Testis (tissue), 3 donors: ENCODE results near the gene DAZAP1. TPM values are rescaled to one million over a fixed set of nuclear protein-coding genes. Genes with fewer than 3 reads are reported as not detected.

ENCODE experiments used
- DNase-seq: peaks from one replicate; pipeline ENCODE4 v3.0.0-alpha.2; 2019
- H3K27ac ChIP-seq, 2 donors: fragments of 200-600 bp; sonication (generic); one replicate each; pipeline ENCODE4 v1.5.1; 2019
- H3K27me3 ChIP-seq: fragments of 200-600 bp; sonication (generic); one replicate; pipeline ENCODE4 v1.5.1; 2019
- H3K36me3 ChIP-seq: fragments of 200-600 bp; sonication (generic); one replicate; pipeline ENCODE4 v1.5.1; 2017; ENCODE audit warnings: low read depth; ENCODE audit errors: missing control alignments
- H3K4me1 ChIP-seq: fragments of 200-600 bp; sonication (generic); one replicate; pipeline ENCODE4 v1.5.1; 2019
- H3K4me3 ChIP-seq, 2 donors: fragments of 200-600 bp; sonication (generic); one replicate each; pipeline ENCODE4 v1.5.1; 2017 to 2019
- H3K9me3 ChIP-seq: fragments of 200-600 bp; sonication (generic); one replicate; pipeline ENCODE4 v1.5.1; 2017
- POLR2A ChIP-seq: fragments of 450-650 bp; IDR thresholded peaks from one replicate; pipeline ENCODE4 v1.6.1; 2017; ENCODE audit warnings: antibody characterized with exemption, mild to moderate bottlenecking, moderate library complexity
- WGBS, 2 donors: methylation state at CpG; one replicate each; pipeline ENCODE4 v1.1.5; 2018; 5-methylcytosine and 5-hydroxymethylcytosine counted together
- intact Hi-C: fragments of 100-400 bp; cut with DNase I; formaldehyde crosslinking; loops from one replicate; pipeline ENCODE4 v1.15.1; 2023; ENCODE audit warnings: low total_unique reads
- polyA plus RNA-seq: library from polyadenylated mRNA; stranded (reverse); fragments of 350-450 nt; fragmentation: Illumina TruSeq; extraction: RNeasy Lipid Tissue Mini Kit (QIAGEN cat#74804); gene quantifications from one replicate; pipeline ENCODE4 v1.2.3, GENCODE V29; 2014; ENCODE audit warnings: low read depth, low replicate concordance; ENCODE audit not compliant: insufficient read depth
- total RNA-seq, 2 donors: library from RNA; depleted of rRNA; stranded (reverse); fragments of >200 nt; gene quantifications; one replicate each; pipeline ENCODE4 v1.2.3, GENCODE V29; 2016
- TF ChIP-seq, protein P1 (sequence below), 3 experiments: fragments of 450-650 bp in 2 of 3; fragments of 200-600 bp in 1 of 3; sonication (generic) in 1 of 3; IDR thresholded peaks; one replicate each; pipeline ENCODE4 v1.5.1; 2016 to 2019; ENCODE audit warnings: antibody characterized with exemption in 3 of 3, mild to moderate bottlenecking in 2 of 3, moderate library complexity in 1 of 3

DAZAP1 gene
- total and polyA plus RNA-seq, 3 donors from 2014 or later = 97.9 to 215 (median 99.6) TPM

DNA sequence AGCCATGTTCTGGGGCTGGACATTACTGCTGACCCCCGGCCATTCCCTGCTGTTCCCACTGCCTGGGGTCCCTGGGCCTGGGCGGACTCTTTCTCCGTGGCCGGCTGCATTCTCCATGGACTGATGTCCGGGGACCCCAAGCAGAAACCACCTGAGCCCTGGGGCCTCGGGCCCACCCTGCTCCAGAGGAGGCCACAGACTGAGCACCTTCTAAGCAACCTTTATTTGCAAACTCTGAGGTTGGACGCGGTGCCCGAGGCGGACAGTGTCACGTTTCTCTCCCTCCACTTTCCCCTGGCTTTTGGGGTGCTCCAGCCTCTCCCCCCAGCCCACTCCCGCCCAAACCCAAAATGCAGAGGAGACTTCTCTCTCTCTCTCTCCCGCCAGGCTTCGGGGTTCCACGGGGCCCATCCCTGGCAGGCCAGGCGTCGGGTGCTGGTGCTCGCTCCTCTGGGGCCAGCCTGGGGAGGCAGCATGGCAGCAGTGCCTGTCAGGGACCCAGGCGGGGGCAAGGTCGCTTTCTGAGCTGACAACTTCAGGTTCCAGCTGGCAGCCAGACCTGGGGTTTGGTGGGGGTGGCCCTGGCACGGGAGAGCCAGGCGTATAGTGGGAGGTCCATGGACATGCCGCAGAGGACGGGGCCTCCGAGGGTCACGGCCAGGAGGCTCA lies 74.0 kb downstream of the DAZAP1 start:
- no peak for TF ChIP-seq POLR2A
- TF ChIP-seq, protein P1, sequence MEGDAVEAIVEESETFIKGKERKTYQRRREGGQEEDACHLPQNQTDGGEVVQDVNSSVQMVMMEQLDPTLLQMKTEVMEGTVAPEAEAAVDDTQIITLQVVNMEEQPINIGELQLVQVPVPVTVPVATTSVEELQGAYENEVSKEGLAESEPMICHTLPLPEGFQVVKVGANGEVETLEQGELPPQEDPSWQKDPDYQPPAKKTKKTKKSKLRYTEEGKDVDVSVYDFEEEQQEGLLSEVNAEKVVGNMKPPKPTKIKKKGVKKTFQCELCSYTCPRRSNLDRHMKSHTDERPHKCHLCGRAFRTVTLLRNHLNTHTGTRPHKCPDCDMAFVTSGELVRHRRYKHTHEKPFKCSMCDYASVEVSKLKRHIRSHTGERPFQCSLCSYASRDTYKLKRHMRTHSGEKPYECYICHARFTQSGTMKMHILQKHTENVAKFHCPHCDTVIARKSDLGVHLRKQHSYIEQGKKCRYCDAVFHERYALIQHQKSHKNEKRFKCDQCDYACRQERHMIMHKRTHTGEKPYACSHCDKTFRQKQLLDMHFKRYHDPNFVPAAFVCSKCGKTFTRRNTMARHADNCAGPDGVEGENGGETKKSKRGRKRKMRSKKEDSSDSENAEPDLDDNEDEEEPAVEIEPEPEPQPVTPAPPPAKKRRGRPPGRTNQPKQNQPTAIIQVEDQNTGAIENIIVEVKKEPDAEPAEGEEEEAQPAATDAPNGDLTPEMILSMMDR (IDR thresholded peaks at IDR 0.05) = no peak
- Histone ChIP-seq H3K27ac (no peak overlapping the region), H3K4me3 (no peak overlapping the region), H3K27me3 (no peaks in the 10 kb centered on the region), H3K4me1 (peaks cover 14% of the 10 kb centered on the region), H3K9me3 (no peaks in the 10 kb centered on the region), H3K36me3 (no peaks in the 10 kb centered on the region)
- DNase-seq = no peak
- 90 to 92% methylated on average over 17 to 26 of the region's 26 CpGs for WGBS, 2 donors
- intact Hi-C loops = no loop called here

DNA sequence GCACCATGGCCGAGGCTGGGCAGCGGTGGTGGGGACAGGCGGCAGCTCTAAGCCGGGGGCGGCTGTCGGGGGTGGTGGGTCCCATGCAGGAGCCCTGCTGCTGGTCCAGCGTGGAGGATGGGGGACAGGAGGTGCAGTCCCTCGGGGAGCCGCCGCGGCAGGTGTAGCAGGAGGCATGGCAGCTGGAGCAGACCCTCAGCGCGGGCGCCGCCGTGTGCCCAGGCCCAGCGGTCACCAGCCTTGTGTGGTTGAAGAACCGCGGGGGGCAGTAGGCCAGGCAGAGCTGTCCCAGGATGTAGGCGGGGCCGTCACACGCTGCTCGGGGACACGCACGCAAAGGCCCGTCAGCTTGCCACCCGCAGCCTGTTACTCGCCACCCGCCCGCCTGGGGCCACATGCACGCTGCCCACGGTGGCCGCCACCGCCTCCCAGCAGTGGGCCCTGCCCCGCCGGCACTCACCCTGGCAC lies 74.5 kb downstream of the DAZAP1 start:
- H3K27me3 ChIP-seq = no peaks in the 10 kb centered on the region
- WGBS, 2 donors = 91 to 93% methylated on average over 5 to 36 of the region's 36 CpGs
- no peaks in the 10 kb centered on the region for H3K36me3 ChIP-seq
- H3K27ac ChIP-seq = no peak overlapping the region
- no peak for DNase-seq
- H3K4me3 ChIP-seq = no peak overlapping the region
- no peaks in the 10 kb centered on the region for H3K9me3 ChIP-seq
- H3K4me1 ChIP-seq = peaks cover 14% of the 10 kb centered on the region
- intact Hi-C loops = no loop called here
- TF ChIP-seq, protein P1 (IDR thresholded peaks at IDR 0.05) = no peak
- no peak for TF ChIP-seq POLR2A

DNA sequence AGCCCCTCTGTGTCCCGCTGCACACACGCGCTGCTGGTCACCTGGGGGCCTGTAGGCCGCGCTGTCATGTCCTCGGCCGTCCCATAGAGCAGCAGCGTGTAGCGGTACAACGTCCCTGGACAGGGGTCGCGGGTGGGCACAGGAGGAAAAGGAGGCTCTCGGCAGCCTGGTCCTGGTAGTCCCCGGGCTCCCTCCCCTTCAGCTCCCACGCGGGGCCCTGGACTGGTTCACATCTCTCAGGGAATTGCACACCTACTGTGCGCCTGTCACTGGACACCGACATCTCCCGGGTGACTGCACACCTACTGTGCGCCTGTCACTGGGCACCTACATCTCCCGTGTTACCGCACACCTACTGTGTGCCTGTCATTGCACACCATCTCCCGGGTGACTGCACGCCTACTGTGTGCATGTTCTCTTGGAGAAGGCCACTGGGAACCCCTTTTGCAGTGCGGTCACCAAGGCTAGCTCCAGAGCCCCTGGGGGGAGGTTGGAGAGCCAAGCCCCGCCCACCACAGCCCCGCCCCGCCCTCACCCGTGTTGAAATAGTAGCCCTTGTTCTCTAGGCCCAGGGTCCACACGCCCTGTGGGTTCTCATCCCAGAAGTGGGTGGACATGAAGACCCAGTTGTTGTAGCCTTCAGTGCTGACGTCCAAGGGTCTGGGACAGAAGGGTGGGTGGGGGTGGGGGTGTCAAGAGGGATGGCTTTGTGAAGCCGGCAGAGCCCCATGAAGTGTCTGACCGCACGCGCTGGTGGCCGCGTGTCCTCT lies 75.2 kb downstream of the DAZAP1 start:
- H3K27me3 ChIP-seq = no peaks in the 10 kb centered on the region
- H3K4me3 ChIP-seq = no peak overlapping the region
- intact Hi-C loops = no loop called here
- WGBS, 2 donors = 78 to 82% methylated on average over 25 to 37 of the region's 37 CpGs
- DNase-seq = no peak
- H3K4me1 ChIP-seq = peaks cover 14% of the 10 kb centered on the region
- TF ChIP-seq, protein P1 (IDR thresholded peaks at IDR 0.05) = no peak
- TF ChIP-seq POLR2A = no peak
- no peaks in the 10 kb centered on the region for H3K36me3 ChIP-seq
- no peaks in the 10 kb centered on the region for H3K9me3 ChIP-seq
- no peak overlapping the region for H3K27ac ChIP-seq

DNA sequence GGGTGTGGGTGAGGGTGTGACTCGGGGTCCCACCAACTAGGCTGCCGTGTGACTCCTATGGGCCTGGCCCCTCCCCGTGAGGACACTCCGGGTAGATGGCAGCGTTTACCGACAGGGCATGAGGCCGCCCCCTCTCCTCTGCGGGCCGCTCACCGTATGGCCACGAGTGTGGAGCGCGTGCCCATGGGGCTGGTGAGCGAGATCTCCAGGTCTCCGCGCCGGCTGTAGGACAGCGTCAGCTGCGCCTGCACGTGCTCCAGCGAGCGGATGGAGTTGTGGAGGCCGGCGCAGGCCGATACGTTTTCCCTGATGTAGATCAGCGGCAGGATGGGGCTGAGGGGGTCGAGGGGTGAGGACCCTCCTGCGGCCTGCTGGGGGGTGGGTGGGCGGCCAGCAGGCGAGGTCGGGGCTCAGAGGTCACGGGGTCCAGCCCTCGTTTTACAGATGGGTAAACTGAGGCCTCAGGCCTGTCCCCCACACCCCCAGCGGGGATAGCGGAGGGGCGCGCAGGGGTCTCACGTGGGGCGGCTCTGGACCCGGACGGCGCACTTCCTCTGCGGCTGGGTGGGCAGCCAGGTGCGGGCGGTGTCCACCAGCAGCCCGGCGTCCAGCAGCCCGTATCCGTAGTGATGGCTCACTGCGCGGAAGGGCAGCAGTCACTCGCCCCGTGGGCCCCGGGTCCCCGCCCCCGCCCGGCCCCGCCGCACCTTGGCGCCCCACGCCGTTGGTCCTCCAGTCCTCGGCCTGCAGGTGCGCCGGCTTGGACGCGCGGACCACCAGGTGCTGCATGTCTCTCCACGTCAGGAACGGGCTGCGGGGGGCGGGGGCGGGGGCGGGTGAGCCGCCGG lies 76.0 kb downstream of the DAZAP1 start:
- WGBS, 2 donors = 50 to 80% methylated on average over 4 to 67 of the region's 77 CpGs
- H3K4me1 ChIP-seq = peaks cover 8% of the 10 kb centered on the region
- H3K27me3 ChIP-seq = no peaks in the 10 kb centered on the region
- no peaks in the 10 kb centered on the region for H3K36me3 ChIP-seq
- no peak overlapping the region for H3K4me3 ChIP-seq
- DNase-seq = no peak
- no peaks in the 10 kb centered on the region for H3K9me3 ChIP-seq
- intact Hi-C loops = no loop called here
- no peak overlapping the region for H3K27ac ChIP-seq
- TF ChIP-seq, protein P1 (IDR thresholded peaks at IDR 0.05) = no peak
- TF ChIP-seq POLR2A = no peak
